Effector memory CD4-positive, alpha-beta T cell (primary cell): ENCODE measurements around the gene BLTP3A.
"Not testable (repeated sequence)": the region's sequence is repeated elsewhere in the genome, so short reads cannot be mapped to it uniquely, and the experiment has no call there.

Source experiments
- DNase-seq, 3 donors: peaks; one replicate each; pipeline ENCODE4 v3.0.0-alpha.2; 2020
- H3K27ac ChIP-seq: 2 replicates; pipeline ENCODE4 v1.7.0; 2013; ENCODE audit warnings: mild to moderate bottlenecking, low read length, moderate library complexity; ENCODE audit not compliant: insufficient read depth, poor library complexity, severe bottlenecking
- H3K27me3 ChIP-seq: replicated peaks from 2 replicates; pipeline ENCODE4 v1.7.0; 2013; ENCODE audit warnings: mild to moderate bottlenecking, low read length; ENCODE audit not compliant: insufficient read depth, control insufficient read depth, poor library complexity, severe bottlenecking
- H3K36me3 ChIP-seq: 2 replicates; pipeline ENCODE4 v1.7.0; 2013; ENCODE audit warnings: mild to moderate bottlenecking, low read length, moderate library complexity; ENCODE audit not compliant: control insufficient read depth, insufficient read depth
- H3K4me1 ChIP-seq: 2 replicates; pipeline ENCODE4 v1.7.0; 2013; ENCODE audit warnings: low read length, mild to moderate bottlenecking; ENCODE audit not compliant: control insufficient read depth, insufficient read depth, poor library complexity, severe bottlenecking
- H3K4me3 ChIP-seq: 2 replicates; pipeline ENCODE4 v1.7.0; 2013; ENCODE audit warnings: low read length, low read depth, mild to moderate bottlenecking; ENCODE audit not compliant: insufficient read depth, poor library complexity, severe bottlenecking
- H3K9me3 ChIP-seq: 2 replicates; pipeline ENCODE4 v1.7.0; 2013; ENCODE audit warnings: mild to moderate bottlenecking, low read length, moderate library complexity; ENCODE audit not compliant: control insufficient read depth

The BLTP3A gene

DNA sequence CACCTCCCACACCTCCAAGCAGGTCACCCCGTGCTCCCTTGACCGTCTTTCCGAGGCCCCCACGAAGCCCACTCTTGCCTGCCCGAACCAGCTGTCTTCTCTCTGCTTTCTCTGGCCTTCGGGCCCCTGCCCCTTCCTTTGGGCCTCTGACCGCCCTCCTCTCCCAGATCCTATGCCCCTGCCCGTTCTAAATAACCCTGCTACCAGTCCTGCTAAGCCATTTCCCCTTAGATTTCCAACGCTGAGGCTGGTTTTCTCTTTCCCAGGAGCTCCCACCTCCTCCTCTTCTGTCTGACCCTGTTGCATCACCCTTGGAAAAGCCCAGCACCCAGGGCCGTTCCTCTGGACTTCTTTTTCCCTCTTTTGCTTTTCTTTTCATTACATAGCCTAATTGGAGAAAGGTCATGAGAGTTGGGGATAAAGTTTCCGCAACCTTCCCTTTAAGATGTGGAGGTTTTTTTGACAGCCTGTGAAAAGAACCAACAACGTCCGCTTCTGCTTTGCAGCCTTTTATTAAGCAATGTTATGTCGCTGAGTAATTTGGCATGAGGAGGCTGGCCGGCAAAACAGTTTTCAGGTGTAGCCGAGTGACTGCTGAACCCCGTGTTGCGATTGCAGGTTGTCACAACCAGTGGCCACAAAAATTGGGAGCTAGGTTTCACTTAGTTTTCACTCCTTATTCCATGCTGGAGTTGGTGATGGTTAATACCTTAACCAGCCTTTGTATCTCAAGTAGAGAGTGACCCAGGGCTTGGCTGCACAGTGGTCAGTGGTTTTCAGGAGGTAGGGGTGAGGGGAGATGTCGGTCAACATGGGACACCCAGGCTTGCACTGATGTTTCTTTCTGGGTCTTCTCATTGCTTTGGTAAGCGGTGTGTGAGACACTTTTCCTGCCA is 970 bp downstream of the BLTP3A start:
- Histone ChIP-seq H3K27me3 (no peaks in the 10 kb centered on the region), H3K27ac (peak overlapping the region; percentile 67), H3K4me1 (peaks cover 8% of the 10 kb centered on the region), H3K36me3 (no peaks in the 10 kb centered on the region), H3K4me3 (peak overlapping the region; percentile 74), H3K9me3 (no peaks in the 10 kb centered on the region)
- DNase-seq, result no peak

DNA sequence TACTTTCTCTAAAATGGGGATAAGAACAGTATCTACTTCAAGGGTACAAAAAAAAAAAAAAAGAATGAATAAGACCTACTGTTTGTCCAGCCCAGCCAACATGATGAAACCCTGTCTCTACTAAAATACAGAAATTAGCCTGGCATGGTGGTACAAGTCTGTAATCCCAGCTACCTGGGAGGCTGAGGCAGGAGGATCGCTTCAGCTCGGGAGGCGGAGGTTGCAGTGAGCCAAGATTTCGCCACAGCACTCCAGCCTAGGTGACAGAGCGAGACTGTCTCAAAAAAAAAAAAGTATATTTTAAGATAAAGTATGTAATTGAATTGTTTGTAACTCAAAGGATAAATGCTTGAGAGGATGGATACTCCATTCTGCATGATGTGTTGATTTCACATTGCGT is 2.0 kb downstream of the BLTP3A start:
- H3K27ac ChIP-seq, result no peak overlapping the region
- H3K27me3 ChIP-seq, result no peaks in the 10 kb centered on the region
- no peaks in the 10 kb centered on the region for H3K36me3 ChIP-seq
- no peak overlapping the region for H3K4me3 ChIP-seq
- H3K4me1 ChIP-seq, result peaks cover 8% of the 10 kb centered on the region
- no peaks in the 10 kb centered on the region for H3K9me3 ChIP-seq
- no peak for DNase-seq

- no peak overlapping the region for H3K4me3 ChIP-seq
- no peaks in the 10 kb centered on the region for H3K27me3 ChIP-seq
- H3K4me1 ChIP-seq, result peaks cover 8% of the 10 kb centered on the region
- no peaks in the 10 kb centered on the region for H3K9me3 ChIP-seq
- H3K36me3 ChIP-seq, result no peaks in the 10 kb centered on the region
- no peak overlapping the region for H3K27ac ChIP-seq
- DNase-seq, result no peak
These were observed 4.0 kb downstream of the BLTP3A start for GRCh38 chr6:34795836-34796425.

- H3K4me1 ChIP-seq, result no peaks in the 10 kb centered on the region
- no peak overlapping the region for H3K4me3 ChIP-seq
- no peak for DNase-seq
- H3K27ac ChIP-seq, result no peak overlapping the region
- H3K9me3 ChIP-seq, result no peaks in the 10 kb centered on the region
- no peaks in the 10 kb centered on the region for H3K27me3 ChIP-seq
- H3K36me3 ChIP-seq, result no peaks in the 10 kb centered on the region
These were observed 6.2 kb downstream of the BLTP3A start for GRCh38 chr6:34798057-34798456.

- Histone ChIP-seq H3K4me3 (no peak overlapping the region), H3K27me3 (no peaks in the 10 kb centered on the region), H3K27ac (no peak overlapping the region), H3K36me3 (no peaks in the 10 kb centered on the region), H3K9me3 (no peaks in the 10 kb centered on the region), H3K4me1 (no peaks in the 10 kb centered on the region)
- DNase-seq, result no peak
These were observed 7.7 kb downstream of the BLTP3A start for GRCh38 chr6:34799547-34799946.

DNA sequence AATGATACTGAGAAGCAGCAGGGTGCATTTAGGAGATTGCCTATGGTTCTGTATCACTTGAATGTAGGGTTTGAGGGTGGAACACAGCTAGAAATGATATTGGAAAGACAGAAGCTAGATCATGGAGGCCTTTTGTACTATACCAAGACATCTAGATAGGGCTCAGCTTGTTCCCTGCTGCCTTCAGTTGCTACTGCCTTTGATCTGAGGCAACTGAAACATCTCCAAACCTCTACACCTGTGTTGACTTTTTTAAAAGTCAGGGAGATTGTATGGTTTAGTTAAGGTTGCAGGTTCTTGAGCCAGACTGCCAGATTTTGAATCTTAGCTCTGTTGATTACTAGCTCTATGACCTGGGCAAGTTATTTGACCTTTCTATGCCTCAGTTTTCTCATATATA is 12.7 kb downstream of the BLTP3A start:
- Histone ChIP-seq H3K4me3 (no peak overlapping the region), H3K27me3 (no peaks in the 10 kb centered on the region), H3K27ac (no peak overlapping the region), H3K36me3 (no peaks in the 10 kb centered on the region), H3K9me3 (no peaks in the 10 kb centered on the region), H3K4me1 (no peaks in the 10 kb centered on the region)
- DNase-seq, result no peak

- not testable (repeated sequence) for H3K4me3 ChIP-seq, H3K27me3 ChIP-seq, H3K36me3 ChIP-seq, H3K9me3 ChIP-seq, H3K4me1 ChIP-seq, DNase-seq, H3K27ac ChIP-seq
These were observed 13.2 kb downstream of the BLTP3A start for GRCh38 chr6:34805074-34805473.

DNA sequence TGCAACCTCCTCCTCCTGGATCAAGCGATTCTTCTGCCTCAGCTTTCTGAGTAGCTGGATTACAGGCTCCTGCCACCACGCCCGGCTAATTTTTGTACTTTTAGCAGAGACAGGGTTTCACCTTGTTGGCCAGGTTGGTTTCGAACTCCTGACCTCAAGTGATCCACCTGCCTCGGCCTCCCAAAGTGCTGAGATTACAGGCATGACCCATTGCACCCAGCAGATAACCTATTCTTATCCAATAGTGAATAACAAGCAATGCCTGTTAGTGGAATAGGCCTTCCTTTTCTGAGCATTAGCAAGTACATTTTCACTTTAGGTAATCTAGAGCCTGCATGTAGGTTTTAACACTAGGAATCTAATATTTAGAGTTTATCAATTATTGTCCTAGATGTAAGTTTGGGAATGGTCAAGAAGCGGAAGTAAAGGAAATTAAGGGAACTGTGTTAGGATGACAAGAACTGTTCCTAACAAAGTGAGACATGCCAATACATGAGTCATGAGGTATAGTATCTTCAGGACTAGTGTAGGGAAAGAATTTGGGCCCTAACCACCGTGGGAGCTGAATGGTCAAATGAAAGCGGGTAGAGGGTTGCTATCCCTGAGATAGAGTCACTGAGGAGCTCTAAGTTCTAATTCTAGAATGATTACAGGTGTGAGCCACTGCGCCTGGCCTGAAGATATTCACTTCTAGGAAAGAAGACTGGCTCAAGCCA is 15.0 kb downstream of the BLTP3A start:
- H3K36me3 ChIP-seq, result no peaks in the 10 kb centered on the region
- H3K27ac ChIP-seq, result no peak overlapping the region
- no peaks in the 10 kb centered on the region for H3K9me3 ChIP-seq
- H3K4me3 ChIP-seq, result no peak overlapping the region
- no peaks in the 10 kb centered on the region for H3K4me1 ChIP-seq
- no peak for DNase-seq
- H3K27me3 ChIP-seq, result no peaks in the 10 kb centered on the region

- not testable (repeated sequence) for DNase-seq, H3K27ac ChIP-seq, H3K9me3 ChIP-seq, H3K4me1 ChIP-seq, H3K27me3 ChIP-seq, H3K4me3 ChIP-seq, H3K36me3 ChIP-seq
These were observed 16.6 kb downstream of the BLTP3A start for GRCh38 chr6:34808473-34808872.

DNA sequence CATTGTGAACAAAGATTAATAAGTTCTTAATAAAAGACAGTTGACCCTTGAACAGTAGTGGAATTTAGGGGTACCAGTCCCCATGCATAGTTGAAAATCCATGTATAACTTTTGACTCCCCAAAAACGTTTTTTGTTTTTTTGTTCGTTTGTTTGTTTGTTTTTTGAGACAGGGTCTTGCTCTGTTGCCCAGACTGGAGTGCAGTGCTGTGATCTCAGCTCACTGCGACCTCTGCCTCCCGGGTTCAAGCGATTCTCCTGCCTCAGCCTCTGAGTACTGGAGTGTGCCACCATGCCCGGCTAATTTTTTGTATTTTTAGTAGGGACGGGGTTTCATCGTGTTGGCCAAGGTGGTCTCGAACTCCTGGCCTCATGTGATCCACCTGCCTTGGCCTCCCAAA is 17.5 kb downstream of the BLTP3A start:
- not testable (repeated sequence) for H3K36me3 ChIP-seq, H3K27ac ChIP-seq, H3K9me3 ChIP-seq, H3K4me1 ChIP-seq, H3K4me3 ChIP-seq, H3K27me3 ChIP-seq, DNase-seq
